GM12801 (cell line): Measurements from ENCODE around the gene ADGRD1.

Source experiments
- CTCF ChIP-seq: IDR thresholded peaks from one replicate; pipeline ENCODE4 v1.5.1; 2011; ENCODE audit warnings: control low read depth; ENCODE audit not compliant: insufficient read length; ENCODE audit errors: extremely low read depth

The ADGRD1 gene

DNA sequence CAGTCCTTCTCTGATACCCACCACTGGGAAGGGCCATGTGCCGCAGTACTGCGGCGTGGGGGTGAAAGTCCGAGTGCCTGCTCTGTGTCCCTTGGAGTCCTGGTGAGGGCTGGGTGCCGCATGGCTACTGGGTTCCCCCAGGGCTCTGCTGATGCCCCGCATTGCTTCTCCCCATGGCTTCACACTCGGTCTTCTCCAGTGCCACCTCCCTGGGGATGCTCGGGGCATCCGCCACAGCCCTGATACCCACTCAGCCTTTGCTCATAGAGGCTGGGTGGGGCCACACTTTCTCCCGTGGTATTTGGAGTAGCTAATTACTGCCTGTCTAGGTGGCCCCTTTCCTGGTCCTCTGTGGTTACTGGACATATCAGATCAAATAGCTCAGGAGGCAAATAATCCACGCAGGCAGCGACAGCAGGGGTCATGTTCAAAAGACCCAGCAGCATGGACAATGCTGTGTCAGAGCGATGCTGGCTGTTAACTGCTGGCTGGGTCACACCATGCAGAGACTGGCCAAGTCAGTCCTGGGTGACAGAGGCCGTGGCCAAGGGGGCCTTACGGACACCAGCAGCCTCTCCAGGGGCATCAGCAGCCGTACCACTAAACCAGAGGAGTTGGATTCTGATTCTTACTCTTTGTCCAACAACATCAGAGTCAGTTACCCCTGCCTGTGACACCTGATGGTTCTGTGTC lies 106.5 kb downstream of the ADGRD1 start:
- TF ChIP-seq CTCF = no peak

DNA sequence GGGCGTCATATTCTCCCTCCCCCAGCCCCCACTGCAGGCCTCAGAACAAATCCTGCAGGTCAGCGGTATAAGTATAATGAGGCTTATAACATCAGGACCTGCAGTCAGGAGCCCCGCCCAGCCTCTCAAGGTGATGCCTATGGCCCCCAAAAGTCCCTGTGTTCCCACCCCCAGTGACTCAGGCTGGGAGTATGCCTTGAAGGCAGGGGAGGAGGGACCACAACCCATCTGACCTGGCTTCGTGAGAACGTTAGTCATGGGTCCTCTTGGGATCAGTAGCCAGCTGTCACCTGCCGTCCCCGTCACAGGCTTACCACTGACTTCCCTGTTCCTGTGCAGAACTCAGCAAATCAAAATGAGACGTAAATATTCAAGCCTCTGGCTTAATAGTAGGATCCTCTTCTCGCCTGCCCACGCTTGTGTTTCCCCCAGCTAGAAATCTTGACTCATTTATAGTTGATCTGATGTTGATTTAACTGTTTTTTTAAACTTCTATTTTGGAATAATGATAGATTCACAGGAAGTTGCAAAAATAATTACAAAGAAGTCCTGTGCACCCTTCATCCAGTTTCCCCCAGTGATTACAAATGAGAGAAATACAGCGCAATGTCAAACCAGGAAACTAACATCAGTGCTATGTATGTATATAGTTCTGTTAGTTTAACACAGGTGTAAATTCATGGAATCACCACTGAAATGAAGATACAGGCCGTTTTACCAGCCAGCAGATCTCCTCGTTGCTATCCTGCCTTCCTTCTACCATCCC lies 107.5 kb downstream of the ADGRD1 start:
- no peak for TF ChIP-seq CTCF

GRCh38 chr12:131063413-131063812 lies 109.7 kb downstream of the ADGRD1 start:
- TF ChIP-seq CTCF = no peak

GRCh38 chr12:131063960-131064359 lies 110.3 kb downstream of the ADGRD1 start:
- TF ChIP-seq CTCF = no peak

- TF ChIP-seq CTCF = no peak
Observed at GRCh38 chr12:131065279-131065678, 111.6 kb downstream of the ADGRD1 start.

GRCh38 chr12:131065801-131066200 lies 112.1 kb downstream of the ADGRD1 start:
- no peak for TF ChIP-seq CTCF

GRCh38 chr12:131066207-131066885 lies 112.6 kb downstream of the ADGRD1 start:
- TF ChIP-seq CTCF = no peak
